Skeletal muscle cell (primary cell): Measurements from ENCODE around the gene EPB41L5.
"Not testable (repeated sequence)": the region's sequence is repeated elsewhere in the genome, so short reads cannot be mapped to it uniquely, and the experiment has no call there.

Experiments
- DNase-seq: peaks from one replicate; pipeline ENCODE4 v3.0.0-alpha.2; 2010; ENCODE audit warnings: low read depth
- H3K4me3 ChIP-seq: 2 replicates; pipeline ENCODE4 v1.5.1; 2011; ENCODE audit warnings: low read depth, mild to moderate bottlenecking, control low read depth, low read length, moderate library complexity

Gene EPB41L5

GRCh38 chr2:120177973-120178372 is 165.1 kb downstream of the EPB41L5 start:
- no peak for DNase-seq
- no peak overlapping the region for H3K4me3 ChIP-seq

GRCh38 chr2:120179396-120179795 is 166.5 kb downstream of the EPB41L5 start:
- no peak overlapping the region for H3K4me3 ChIP-seq
- no peak for DNase-seq

GRCh38 chr2:120180066-120180465 is 167.2 kb downstream of the EPB41L5 start:
- DNase-seq = no peak
- H3K4me3 ChIP-seq = no peak overlapping the region

- H3K4me3 ChIP-seq = no peak overlapping the region
Observed at GRCh38 chr2:120182019-120182560, 169.2 kb downstream of the EPB41L5 start.

GRCh38 chr2:120189189-120189588 is 176.3 kb downstream of the EPB41L5 start:
- DNase-seq = no peak
- H3K4me3 ChIP-seq = no peak overlapping the region

More at GRCh38 chr2:120182019-120182560, 169.2 kb downstream of the EPB41L5 start:
- no peak for DNase-seq

GRCh38 chr2:120192280-120192679 is 179.4 kb downstream of the EPB41L5 start:
- DNase-seq = no peak
- H3K4me3 ChIP-seq = no peak overlapping the region

- no peak overlapping the region for H3K4me3 ChIP-seq
- no peak for DNase-seq
Observed at GRCh38 chr2:120195553-120195952, 182.7 kb downstream of the EPB41L5 start.

GRCh38 chr2:120199817-120200459 is 187.1 kb downstream of the EPB41L5 start:
- not testable (repeated sequence) for DNase-seq

GRCh38 chr2:120203251-120204021 is 190.6 kb downstream of the EPB41L5 start:
- no peak overlapping the region for H3K4me3 ChIP-seq
- no peak for DNase-seq

More at GRCh38 chr2:120199817-120200459, 187.1 kb downstream of the EPB41L5 start:
- H3K4me3 ChIP-seq = not testable (repeated sequence)

GRCh38 chr2:120204022-120204405 is 191.1 kb downstream of the EPB41L5 start:
- DNase-seq = no peak

GRCh38 chr2:120204417-120204816 is 191.5 kb downstream of the EPB41L5 start:
- no peak overlapping the region for H3K4me3 ChIP-seq
- no peak for DNase-seq

More at GRCh38 chr2:120204022-120204405, 191.1 kb downstream of the EPB41L5 start:
- H3K4me3 ChIP-seq = no peak overlapping the region

- no peak overlapping the region for H3K4me3 ChIP-seq
- no peak for DNase-seq
Observed at GRCh38 chr2:120204945-120205670, 192.2 kb downstream of the EPB41L5 start.

- no peak for DNase-seq
- H3K4me3 ChIP-seq = no peak overlapping the region
Observed at GRCh38 chr2:120206022-120206581, 193.2 kb downstream of the EPB41L5 start.

- DNase-seq = no peak
- H3K4me3 ChIP-seq = no peak overlapping the region
Observed at GRCh38 chr2:120208381-120209353, 195.8 kb downstream of the EPB41L5 start.

GRCh38 chr2:120209427-120210269 is 196.8 kb downstream of the EPB41L5 start:
- no peak overlapping the region for H3K4me3 ChIP-seq
- no peak for DNase-seq

GRCh38 chr2:120210270-120210693 is 197.4 kb downstream of the EPB41L5 start:
- no peak overlapping the region for H3K4me3 ChIP-seq
- no peak for DNase-seq

GRCh38 chr2:120218181-120218580 is 205.3 kb downstream of the EPB41L5 start:
- H3K4me3 ChIP-seq = no peak overlapping the region

GRCh38 chr2:120219291-120219690 is 206.4 kb downstream of the EPB41L5 start:
- no peak for DNase-seq
- H3K4me3 ChIP-seq = no peak overlapping the region

More at GRCh38 chr2:120218181-120218580, 205.3 kb downstream of the EPB41L5 start:
- DNase-seq = no peak
